Mucosa of descending colon (tissue), 3 donors: Measurements from ENCODE around the gene PLA2G2F. TPM values are rescaled to one million over a fixed set of nuclear protein-coding genes. Genes with fewer than 3 reads are reported as not detected.

ENCODE experiments used
- ATAC-seq: fragments of 200-7000 bp; cut with Tn5 transposase; one replicate; pipeline ENCODE4 v1.9.1; 2020; ENCODE audit warnings: mild to moderate bottlenecking, moderate library complexity
- DNase-seq, 3 donors: peaks; one replicate each; pipeline ENCODE4 v3.0.0-alpha.2; 2020
- H3K36me3 ChIP-seq: fragments of 200-600 bp; one replicate; pipeline ENCODE4 v1.8.0; 2021; ENCODE audit warnings: low read depth, mild to moderate bottlenecking
- H3K4me1 ChIP-seq: fragments of 200-600 bp; one replicate; pipeline ENCODE4 v1.8.0; 2021; ENCODE audit warnings: low read depth, mild to moderate bottlenecking
- H3K4me3 ChIP-seq: fragments of 200-600 bp; one replicate; pipeline ENCODE4 v1.8.0; 2021; ENCODE audit warnings: mild to moderate bottlenecking
- H3K9me3 ChIP-seq: fragments of 200-600 bp; one replicate; pipeline ENCODE4 v1.8.0; 2021; ENCODE audit warnings: mild to moderate bottlenecking
- intact Hi-C, 2 donors: fragments of 100-400 bp; cut with DNase I in 1 of 2; cut with micrococcal nuclease in 1 of 2; formaldehyde crosslinking; loops; one replicate each; pipeline versions ENCODE4 v1.11.0 to v1.11.1; 2022; cut with DNase I, micrococcal nuclease
- total RNA-seq, 3 donors: library from RNA; stranded (reverse); fragmentation: NEBNext Ultra II Directional in 2 of 3; extraction: Animal tissue kit (Norgen Biotek cat#: 25700) in 2 of 3; gene quantifications; one replicate each; pipeline versions ENCODE4 v1.2.1 to v1.2.4, GENCODE V29; 2021 to 2023
- TF ChIP-seq, protein P1 (sequence below): fragments of 200-600 bp; IDR thresholded peaks from one replicate; pipeline ENCODE4 v1.8.0; 2022; ENCODE audit warnings: antibody characterized with exemption, mild to moderate bottlenecking
- donor health status: DM: no; HTN: no; CAD: no; lungs with moderate emphysema.
- donor health status: DM: no; HTN: no; CAD: no.
- donor health status: DM: no; HTN: yes; CAD: no.

Gene PLA2G2F
- total RNA-seq, 3 donors from 2014 or later, result 0.12 to 0.80 TPM; not detected in 1

GRCh38 chr1:20102875-20103274 is 36.2 kb upstream of the PLA2G2F start:
- ATAC-seq, result no peak
- TF ChIP-seq, protein P1, sequence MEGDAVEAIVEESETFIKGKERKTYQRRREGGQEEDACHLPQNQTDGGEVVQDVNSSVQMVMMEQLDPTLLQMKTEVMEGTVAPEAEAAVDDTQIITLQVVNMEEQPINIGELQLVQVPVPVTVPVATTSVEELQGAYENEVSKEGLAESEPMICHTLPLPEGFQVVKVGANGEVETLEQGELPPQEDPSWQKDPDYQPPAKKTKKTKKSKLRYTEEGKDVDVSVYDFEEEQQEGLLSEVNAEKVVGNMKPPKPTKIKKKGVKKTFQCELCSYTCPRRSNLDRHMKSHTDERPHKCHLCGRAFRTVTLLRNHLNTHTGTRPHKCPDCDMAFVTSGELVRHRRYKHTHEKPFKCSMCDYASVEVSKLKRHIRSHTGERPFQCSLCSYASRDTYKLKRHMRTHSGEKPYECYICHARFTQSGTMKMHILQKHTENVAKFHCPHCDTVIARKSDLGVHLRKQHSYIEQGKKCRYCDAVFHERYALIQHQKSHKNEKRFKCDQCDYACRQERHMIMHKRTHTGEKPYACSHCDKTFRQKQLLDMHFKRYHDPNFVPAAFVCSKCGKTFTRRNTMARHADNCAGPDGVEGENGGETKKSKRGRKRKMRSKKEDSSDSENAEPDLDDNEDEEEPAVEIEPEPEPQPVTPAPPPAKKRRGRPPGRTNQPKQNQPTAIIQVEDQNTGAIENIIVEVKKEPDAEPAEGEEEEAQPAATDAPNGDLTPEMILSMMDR, result no peak
- Histone ChIP-seq H3K4me3 (no peak overlapping the region), H3K4me1 (no peaks in the 10 kb centered on the region), H3K9me3 (no peaks in the 10 kb centered on the region), H3K36me3 (no peaks in the 10 kb centered on the region)
- DNase-seq, result no peak
- intact Hi-C loops, result loop anchor here in 1 of 2 donors (5.0 kb wide), 1 partner anchor 44 kb away; no protein-coding TSS in a partner anchor

GRCh38 chr1:20105856-20106255 is 33.3 kb upstream of the PLA2G2F start:
- TF ChIP-seq, protein P1, result no peak

GRCh38 chr1:20107351-20107750 is 31.8 kb upstream of the PLA2G2F start:
- intact Hi-C loops, result no loop called here
- H3K36me3 ChIP-seq, result no peaks in the 10 kb centered on the region
- DNase-seq (no peak), ATAC-seq (no peak)
- H3K4me1 ChIP-seq, result no peaks in the 10 kb centered on the region
- no peak overlapping the region for H3K4me3 ChIP-seq
- TF ChIP-seq, protein P1, result no peak
- no peaks in the 10 kb centered on the region for H3K9me3 ChIP-seq

More at GRCh38 chr1:20105856-20106255, 33.3 kb upstream of the PLA2G2F start:
- Histone ChIP-seq H3K36me3 (no peaks in the 10 kb centered on the region), H3K4me1 (no peaks in the 10 kb centered on the region), H3K4me3 (no peak overlapping the region), H3K9me3 (no peaks in the 10 kb centered on the region)
- ATAC-seq, result no peak
- DNase-seq, result no peak
- intact Hi-C loops, result no loop called here

DNA sequence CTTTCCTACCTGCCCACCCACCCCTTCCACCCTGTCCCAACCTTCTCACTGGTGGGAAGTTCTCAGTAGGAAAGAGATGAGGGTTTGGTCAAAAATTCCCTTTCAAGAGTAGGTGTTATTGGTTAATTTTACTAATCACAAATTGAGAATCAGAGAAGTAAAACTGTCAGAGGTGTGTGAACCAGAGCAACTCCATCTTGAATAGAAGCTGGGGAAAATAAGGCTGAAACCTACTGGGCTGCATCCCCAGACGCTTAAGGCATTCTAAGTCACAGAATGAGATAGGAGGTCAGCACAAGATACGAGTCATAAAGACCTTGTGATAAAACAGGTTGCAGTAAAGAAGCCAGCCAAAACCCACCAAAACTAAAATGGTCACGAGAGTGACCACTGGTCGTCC is 31.3 kb upstream of the PLA2G2F start:
- DNase-seq, result no peak
- Histone ChIP-seq H3K36me3 (no peaks in the 10 kb centered on the region), H3K4me3 (no peak overlapping the region), H3K9me3 (no peaks in the 10 kb centered on the region), H3K4me1 (no peaks in the 10 kb centered on the region)
- no peak for ATAC-seq
- TF ChIP-seq, protein P1, result no peak
- intact Hi-C loops, result no loop called here

DNA sequence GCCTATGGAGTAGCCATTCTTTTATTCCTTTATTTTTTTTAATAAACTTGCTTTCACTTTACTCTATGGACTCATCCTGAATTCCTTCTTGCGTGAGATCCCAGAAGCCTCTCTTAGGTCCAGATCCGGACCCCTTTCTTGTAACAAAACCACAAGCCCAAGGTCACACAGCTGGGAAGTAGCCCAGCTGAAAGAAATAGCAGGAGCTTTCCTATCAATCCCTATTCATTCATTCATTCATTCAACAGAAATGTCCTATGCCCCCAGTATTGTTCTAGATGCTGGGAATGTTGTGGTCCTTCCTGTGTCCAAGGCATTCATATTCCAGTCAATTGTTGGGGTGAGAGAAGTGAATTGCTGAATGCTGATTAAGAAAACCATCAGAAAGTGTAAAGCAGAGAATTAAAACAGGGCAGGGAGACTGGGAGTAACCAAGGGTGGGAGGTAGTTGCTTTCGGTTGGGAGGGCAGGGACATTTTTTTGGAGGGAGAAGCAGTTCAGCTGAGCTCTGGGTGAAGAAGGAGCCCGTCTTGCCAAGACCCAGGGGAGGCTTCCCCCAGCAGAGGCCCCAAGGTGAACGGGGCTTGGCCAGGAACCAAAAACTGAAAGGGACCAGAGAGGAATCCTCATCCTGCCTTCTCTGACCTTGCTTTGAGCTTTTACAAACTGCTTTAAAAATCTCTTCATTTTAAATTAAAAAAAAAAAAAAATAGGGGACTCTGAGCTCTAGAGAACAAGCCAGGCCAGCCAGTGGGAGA is 30.6 kb upstream of the PLA2G2F start:
- no peak for DNase-seq
- intact Hi-C loops, result no loop called here

More for the DNA sequence above, 30.6 kb upstream of the PLA2G2F start:
- TF ChIP-seq, protein P1, result no peak
- H3K9me3 ChIP-seq, result no peaks in the 10 kb centered on the region
- no peaks in the 10 kb centered on the region for H3K36me3 ChIP-seq
- H3K4me3 ChIP-seq, result no peak overlapping the region
- no peak for ATAC-seq
- H3K4me1 ChIP-seq, result no peaks in the 10 kb centered on the region
